Vein endothelial cell (primary cell): ENCODE results near the gene PATE1. TPM values are rescaled to one million over a fixed set of nuclear protein-coding genes. Genes with fewer than 3 reads are reported as not detected.

Experiments
- total RNA-seq: library from RNA; depleted of rRNA; stranded (reverse); fragments of >200 nt; gene quantifications from 2 replicates; pipeline ENCODE4 v1.2.3, GENCODE V29; 2012

The PATE1 gene
- not detected in 2 replicates for total RNA-seq

GRCh38 chr11:125745979-125746378, at the start of gene PATE1:
TSS of gene PATE1 (plus strand) at chr11:125746279. CDS start at chr11:125746305, 26 bp downstream.

DNA sequence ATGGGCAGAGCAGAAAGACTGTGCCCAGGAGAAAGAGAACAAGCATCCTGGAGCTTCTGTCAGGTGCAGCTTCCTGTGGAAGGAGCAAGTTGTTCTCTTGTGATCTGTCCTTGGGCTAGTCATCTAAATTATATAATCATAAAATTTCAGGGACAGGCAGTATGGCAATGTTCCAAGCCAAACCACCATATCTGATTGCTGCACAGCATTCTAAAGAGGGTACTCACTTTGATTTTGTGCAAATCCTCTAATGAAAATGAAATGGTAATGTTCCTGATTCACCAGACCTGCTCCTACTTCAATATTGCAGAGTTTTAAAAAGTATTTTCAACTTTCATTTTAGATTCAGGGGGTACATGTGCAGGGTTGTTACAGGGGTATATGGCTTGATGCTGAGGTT, 32.6 kb downstream of the PATE1 start, which contains the start of gene PATE2:
Gene PATE2 (minus strand): TSS at position 101 of the 400 bp plus-strand sequence. CDS start 55 bp downstream, at position 46.

DNA sequence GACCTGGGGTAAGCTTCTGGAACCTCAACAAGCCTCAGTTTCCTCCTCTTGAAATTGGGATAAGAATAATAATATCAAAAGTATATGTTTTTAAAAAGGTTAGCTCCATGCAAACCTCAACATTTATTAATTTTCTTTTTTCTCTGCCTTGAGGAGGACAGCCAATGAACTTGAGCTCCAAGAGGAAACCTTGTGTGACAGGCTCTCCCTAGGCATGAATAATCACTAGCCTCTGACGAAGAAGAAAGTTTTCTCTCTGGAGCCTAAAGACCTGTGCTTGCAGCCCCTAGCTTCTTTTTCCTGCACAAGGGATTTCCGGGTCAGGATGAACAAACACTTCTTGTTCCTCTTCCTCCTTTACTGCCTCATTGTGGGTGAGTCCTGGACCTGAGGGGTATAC, 41.7 kb downstream of the PATE1 start, which contains the start of gene PATE3:
Gene PATE3 (plus strand): TSS at position 301 of the 400 bp plus-strand sequence. CDS start 25 bp downstream, at position 326.

Other genes with a start within 250 kb of the PATE1 start
- 129 and 137 TPM in 2 replicates for gene EI24, start 176.8 kb upstream of the PATE1 start, total RNA-seq
- 259 and 279 TPM in 2 replicates for gene STT3A, start 153.4 kb upstream of the PATE1 start, total RNA-seq
- 26.1 and 42.2 TPM in 2 replicates for gene CHEK1, start 121.1 kb upstream of the PATE1 start, total RNA-seq
- gene ACRV1, start 65.4 kb upstream of the PATE1 start, total RNA-seq: not detected in 2 replicates
- gene PATE2, start 32.5 kb downstream of the PATE1 start, total RNA-seq: 0.19 and 0.65 TPM in 2 replicates
- gene PATE3, start 41.8 kb downstream of the PATE1 start, total RNA-seq: not detected in 2 replicates
- gene PATE4, start 87.0 kb downstream of the PATE1 start, total RNA-seq: not detected in 2 replicates
- gene HYLS1, start 141.4 kb downstream of the PATE1 start, total RNA-seq: 7.5 and 9.7 TPM in 2 replicates
- gene PUS3, start 156.9 kb downstream of the PATE1 start, total RNA-seq: 12.0 and 14.7 TPM in 2 replicates
- not detected in 2 replicates for gene DDX25, start 158.2 kb downstream of the PATE1 start, total RNA-seq
- not detected in 2 replicates for gene VSIG10L2, start 199.8 kb downstream of the PATE1 start, total RNA-seq